ENCODE data around the gene CD38. TPM values are rescaled to one million over a fixed set of nuclear protein-coding genes. Genes with fewer than 3 reads are reported as not detected.

CD38 gene
- total and polyA plus RNA-seq, 2 of the 13 experiments (the other 11 are each of a cell fraction or from before 2014, with no cell fraction given): not detected

DNA sequence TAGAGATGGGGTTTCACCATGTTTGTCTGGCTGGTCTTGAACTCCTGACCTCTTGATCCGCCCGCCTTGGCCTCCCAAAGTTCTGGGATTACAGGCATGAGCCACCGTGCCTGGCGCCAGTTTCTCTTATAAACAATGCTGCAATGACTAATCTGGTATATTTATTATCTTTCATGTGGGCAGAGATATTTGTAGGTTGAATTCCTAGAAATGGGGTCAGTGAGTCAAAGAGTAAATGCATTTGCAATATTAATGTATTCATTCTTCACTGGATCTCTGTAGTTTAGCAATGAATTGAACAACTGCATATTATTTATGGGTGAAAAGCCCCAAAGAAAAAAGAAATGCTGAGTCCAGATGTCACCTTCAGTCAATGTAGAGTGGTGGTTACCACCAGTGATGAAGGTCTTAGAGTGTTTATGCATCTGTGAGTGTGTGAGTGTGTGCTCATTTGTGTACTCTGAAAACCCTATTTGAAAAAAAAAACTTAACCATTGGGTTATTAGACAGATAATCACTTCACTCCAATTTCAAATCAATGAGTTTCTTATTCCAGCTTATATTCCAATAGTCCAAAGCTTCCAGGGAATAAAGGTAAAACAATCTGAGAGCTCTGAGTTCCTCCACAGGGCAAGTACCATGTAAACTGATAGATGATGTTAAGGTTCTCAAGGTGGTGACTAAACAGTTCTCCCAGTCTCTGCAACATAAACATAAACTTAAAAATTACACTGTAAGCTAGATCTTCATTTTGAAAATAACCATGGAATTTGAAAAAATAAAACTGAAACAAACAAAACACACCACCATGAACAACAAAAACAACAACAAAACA, 22.6 kb upstream of the CD38 start:
- Histone ChIP-seq H3K4me1 (ENCODE audit: insufficient read depth, low read length) (peaks cover 5% of the 10 kb centered on the region; the same call in 1 of the 2 replicates), H4K20me1 (ENCODE audit: insufficient read depth, low read length) (no peaks in the 10 kb centered on the region), H3K4me2 (ENCODE audit: low read depth, low read length) (no peak overlapping the region), H3K27me3 (ENCODE audit: control insufficient read depth in 1 of 2, insufficient read depth in 2 of 2, low read length in 2 of 2) (peaks cover 0 to 2% of the 10 kb centered on the region in 2 experiments; a peak in 2 of 5 replicates), H2AFZ (ENCODE audit: low read length) (no peak overlapping the region), H3K36me3 (replicated peaks in 1 of 2; ENCODE audit: control insufficient read depth in 1 of 2, insufficient read depth in 2 of 2, low read length in 2 of 2) (no peaks in the 10 kb centered on the region), H3K79me2 (ENCODE audit: insufficient read depth, low read length) (no peaks in the 10 kb centered on the region), H3K4me3 (replicated peaks in 1 of 3; ENCODE audit: insufficient read depth in 1 of 3, low read depth in 2 of 3, low read length in 3 of 3) (no peak overlapping the region), H3K27ac (ENCODE audit: extremely low read length, insufficient read depth, low read length) (no peak overlapping the region), H3K9me3 (ENCODE audit: low read length) (no peaks in the 10 kb centered on the region), H3K9ac (ENCODE audit: insufficient read depth, low read depth, low read length) (no peak overlapping the region)
- BruUV-seq (replicated peaks): no TSS peak
- POLR2A ChIA-PET: no interaction called here
- TF ChIP-seq NCOR1 (IDR thresholded peaks at IDR 0.05; ENCODE audit: borderline replicate concordance, low read length) (no peak), ZNF883 (CRISPR knock-in tag; IDR thresholded peaks at IDR 0.05; ENCODE audit: not compliant biosample characterization) (no peak)
- ATAC-seq (no peak), FAIRE-seq (no peak), DNase-seq (ENCODE audit: low spot score) (no peak)
- in situ Hi-C loops (cut with HindIII; ENCODE audit: extremely low pct_ligation_motif_present, low pct_unique_long_range_greater_than_20kb) (no loop called here), intact Hi-C loops (cut with micrococcal nuclease; ENCODE audit: unreplicated experiment) (loop anchor here (1.0 kb wide), 1 partner anchor 25 kb away; no protein-coding TSS in a partner anchor)
- CTCF ChIA-PET (ENCODE audit: low intra/inter-chr PET ratio, low total read pairs): interaction anchor here (1.2 to 1.3 kb wide), 2 partner anchors 25 to 26 kb away, joined by 3 read pairs; no protein-coding TSS in a partner anchor
- 3% methylated on average over 4 of the region's 4 CpGs for WGBS (ENCODE audit: low lambda C conversion rate)

DNA sequence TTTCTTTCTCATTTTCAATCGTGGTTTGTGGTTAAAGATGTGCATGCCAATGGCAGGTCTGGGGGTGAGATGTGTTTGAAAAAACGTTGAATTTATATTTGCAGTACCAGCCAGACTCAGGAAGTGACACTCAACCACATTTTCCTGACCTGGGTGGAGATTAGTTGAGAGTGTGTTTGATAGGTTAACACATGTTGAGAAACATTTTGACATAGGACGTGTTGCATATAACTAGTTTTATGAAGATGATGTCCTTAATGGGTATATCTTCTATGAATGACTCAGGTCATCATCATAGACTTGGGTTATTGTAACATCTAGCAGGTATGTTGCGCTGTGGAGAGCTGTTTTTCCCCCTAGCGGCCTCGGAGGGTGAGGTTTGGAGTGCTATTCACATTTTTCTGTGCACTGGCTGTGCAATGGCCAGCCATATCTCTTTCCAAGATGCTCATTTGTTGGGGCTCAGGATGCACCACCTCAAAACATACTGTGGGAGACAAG, 21.7 kb upstream of the CD38 start:
- ChIA-PET POLR2A (interaction anchor here (1.1 kb wide), 1 partner anchor 56 kb away, joined by 4 read pairs; no protein-coding TSS in a partner anchor), CTCF (ENCODE audit: low intra/inter-chr PET ratio, low total read pairs) (interaction anchor here (1.2 to 1.8 kb wide), 3 partner anchors 26 to 277 kb away, joined by 3 to 5 read pairs (median 3); no protein-coding TSS in a partner anchor)
- Histone ChIP-seq H3K27ac (ENCODE audit: extremely low read length, insufficient read depth, low read length) (no peak overlapping the region), H4K20me1 (ENCODE audit: insufficient read depth, low read length) (no peaks in the 10 kb centered on the region), H3K4me1 (ENCODE audit: insufficient read depth, low read length) (peaks cover 5% of the 10 kb centered on the region; the same call in 1 of the 2 replicates), H3K9me3 (ENCODE audit: low read length) (no peaks in the 10 kb centered on the region), H3K9ac (ENCODE audit: insufficient read depth, low read depth, low read length) (no peak overlapping the region), H3K4me2 (ENCODE audit: low read depth, low read length) (no peak overlapping the region), H3K27me3 (ENCODE audit: control insufficient read depth in 1 of 2, insufficient read depth in 2 of 2, low read length in 2 of 2) (peaks cover 0 to 2% of the 10 kb centered on the region in 2 experiments; a peak in 2 of 5 replicates), H3K79me2 (ENCODE audit: insufficient read depth, low read length) (no peaks in the 10 kb centered on the region), H2AFZ (ENCODE audit: low read length) (no peak overlapping the region), H3K36me3 (replicated peaks in 1 of 2; ENCODE audit: control insufficient read depth in 1 of 2, insufficient read depth in 2 of 2, low read length in 2 of 2) (no peaks in the 10 kb centered on the region), H3K4me3 (replicated peaks in 1 of 3; ENCODE audit: insufficient read depth in 1 of 3, low read depth in 2 of 3, low read length in 3 of 3) (no peak overlapping the region)
- intact Hi-C loops (cut with micrococcal nuclease; ENCODE audit: unreplicated experiment): loop anchor here (1.0 kb wide), 1 partner anchor 26 kb away; no protein-coding TSS in a partner anchor
- TF ChIP-seq ZFP62 (CRISPR knock-in tag; IDR thresholded peaks at IDR 0.05): no peak
- TF ChIP-seq, protein P1, sequence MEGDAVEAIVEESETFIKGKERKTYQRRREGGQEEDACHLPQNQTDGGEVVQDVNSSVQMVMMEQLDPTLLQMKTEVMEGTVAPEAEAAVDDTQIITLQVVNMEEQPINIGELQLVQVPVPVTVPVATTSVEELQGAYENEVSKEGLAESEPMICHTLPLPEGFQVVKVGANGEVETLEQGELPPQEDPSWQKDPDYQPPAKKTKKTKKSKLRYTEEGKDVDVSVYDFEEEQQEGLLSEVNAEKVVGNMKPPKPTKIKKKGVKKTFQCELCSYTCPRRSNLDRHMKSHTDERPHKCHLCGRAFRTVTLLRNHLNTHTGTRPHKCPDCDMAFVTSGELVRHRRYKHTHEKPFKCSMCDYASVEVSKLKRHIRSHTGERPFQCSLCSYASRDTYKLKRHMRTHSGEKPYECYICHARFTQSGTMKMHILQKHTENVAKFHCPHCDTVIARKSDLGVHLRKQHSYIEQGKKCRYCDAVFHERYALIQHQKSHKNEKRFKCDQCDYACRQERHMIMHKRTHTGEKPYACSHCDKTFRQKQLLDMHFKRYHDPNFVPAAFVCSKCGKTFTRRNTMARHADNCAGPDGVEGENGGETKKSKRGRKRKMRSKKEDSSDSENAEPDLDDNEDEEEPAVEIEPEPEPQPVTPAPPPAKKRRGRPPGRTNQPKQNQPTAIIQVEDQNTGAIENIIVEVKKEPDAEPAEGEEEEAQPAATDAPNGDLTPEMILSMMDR (CRISPR knock-in tag; IDR thresholded peaks at IDR 0.05): peak; percentile 57
- peak; percentile 35; the same call in 1 of the 2 replicates for TF ChIP-seq SMC3 (IDR thresholded peaks at IDR 0.05; ENCODE audit: low read length)
- 0 out of 2 replicates have a peak, but pooled peaks have one; percentile 25 for TF ChIP-seq STAG1 (CRISPR knock-in tag; IDR thresholded peaks at IDR 0.05)
- TF ChIP-seq KDM5A (IDR thresholded peaks at IDR 0.05; ENCODE audit: borderline replicate concordance, low read length): no peak
- ATAC-seq (peak; percentile 98), DNase-seq (ENCODE audit: low spot score) (peak; percentile 16), FAIRE-seq (no peak)
- in situ Hi-C loops (cut with HindIII; ENCODE audit: extremely low pct_ligation_motif_present, low pct_unique_long_range_greater_than_20kb): no loop called here
- 1% methylated on average over 4 of the region's 6 CpGs for WGBS (ENCODE audit: low lambda C conversion rate)
- no TSS peak for BruUV-seq (replicated peaks)
